HepG2 (cell line): ENCODE measurements around the gene CSE1L. TPM values are rescaled to one million over a fixed set of nuclear protein-coding genes. Genes with fewer than 3 reads are reported as not detected.

Source experiments
- GATAD2A ChIP-seq: IDR thresholded peaks from 2 replicates; pipeline ENCODE4 v1.6.1; 2016
- GRHL1 ChIP-seq: sonication (generic); formaldehyde crosslinking; conservative IDR thresholded peaks from 2 replicates; pipeline ENCODE4 v1.8.0; 2022; ENCODE audit warnings: missing genetic modification reagents
- ISL2 ChIP-seq: sonication (generic); formaldehyde crosslinking; IDR thresholded peaks from 2 replicates; pipeline ENCODE4 v1.5.0; 2020; ENCODE audit warnings: missing genetic modification reagents
- KDM3A ChIP-seq: IDR thresholded peaks from 2 replicates; pipeline ENCODE4 v1.6.1; 2018; ENCODE audit warnings: low read depth, missing compliant biosample characterization
- ZNF567 ChIP-seq: sonication (generic); formaldehyde crosslinking; IDR thresholded peaks from 2 replicates; pipeline ENCODE4 v1.8.1; 2023; ENCODE audit warnings: mild to moderate bottlenecking, missing genetic modification reagents, borderline replicate concordance
- ZNF629 ChIP-seq: sonication (generic); formaldehyde crosslinking; conservative IDR thresholded peaks from 2 replicates; pipeline ENCODE4 v1.5.0; 2020; ENCODE audit warnings: missing genetic modification reagents
- ZNF672 ChIP-seq: sonication (generic); formaldehyde crosslinking; IDR thresholded peaks from 2 replicates; pipeline ENCODE4 v1.8.1; 2022; ENCODE audit warnings: missing genetic modification reagents
- ZNF704 ChIP-seq: sonication (generic); formaldehyde crosslinking; IDR thresholded peaks from 2 replicates; pipeline ENCODE4 v1.8.1; 2023; ENCODE audit warnings: mild to moderate bottlenecking, inconsistent platforms, moderate library complexity, missing genetic modification reagents, borderline replicate concordance
- ZNF792 ChIP-seq: IDR thresholded peaks from 2 replicates; pipeline ENCODE4 v1.6.1; 2016
- polyA plus RNA-seq, 8 experiments: library from polyadenylated mRNA; depleted of rRNA in 3 of 8; stranded (reverse) in 7 of 8; unstranded in 1 of 8; fragments of >200 nt; fragmentation: Illumina TruSeq in 4 of 8; extraction: Trizol in 4 of 8; gene quantifications; 2 replicates each; pipeline versions ENCODE4 v1.2.1 to v1.2.3, GENCODE V29; 2011 to 2016; ENCODE audit warnings: low read depth in 4 of 8, missing spikeins in 1 of 8, mixed read lengths in 1 of 8; ENCODE audit not compliant: insufficient read depth in 1 of 8
- total RNA-seq, 5 experiments: library from RNA; depleted of rRNA; stranded (reverse); fragments of >200 nt; fragmentation: Illumina TruSeq; extraction: Trizol; gene quantifications; 2 replicates each; pipeline ENCODE4 v1.2.3, GENCODE V29; 2016; ENCODE audit warnings: low read depth in 1 of 5
- TF ChIP-seq, protein P1 (sequence below): sonication (generic); formaldehyde crosslinking; IDR thresholded peaks from 2 replicates; pipeline ENCODE4 v1.4.0; 2020; ENCODE audit warnings: mild to moderate bottlenecking, missing genetic modification reagents
- TF ChIP-seq, protein P2 (sequence below): IDR thresholded peaks from 2 replicates; pipeline ENCODE4 v1.6.1; 2012; ENCODE audit warnings: low read length, improper control_type of control experiment
- TF ChIP-seq, protein P3 (sequence below): sonication (generic); formaldehyde crosslinking; IDR thresholded peaks from 2 replicates; pipeline ENCODE4 v1.5.0; 2020; ENCODE audit warnings: mild to moderate bottlenecking, missing genetic modification reagents

The CSE1L gene
- total and polyA plus RNA-seq, 2 of the 13 experiments (the other 11 are each of a cell fraction or from before 2014, with no cell fraction given) = 56.9 to 258 TPM

GRCh38 chr20:49063279-49063678 is 17.2 kb downstream of the CSE1L start (continued):
- TF ChIP-seq ZNF704 (CRISPR knock-in tag) (no peak), GRHL1 (CRISPR knock-in tag) (no peak), ZNF792 (CRISPR knock-in tag) (0 out of 2 replicates have a peak, but pooled peaks have one; percentile 20), KDM3A (no peak), ZNF567 (CRISPR knock-in tag) (no peak), ZNF629 (CRISPR knock-in tag) (no peak), ISL2 (CRISPR knock-in tag) (no peak), GATAD2A (peak; percentile 44; the same call in 1 of the 2 replicates), ZNF672 (CRISPR knock-in tag) (no peak)
- TF ChIP-seq, protein P1, sequence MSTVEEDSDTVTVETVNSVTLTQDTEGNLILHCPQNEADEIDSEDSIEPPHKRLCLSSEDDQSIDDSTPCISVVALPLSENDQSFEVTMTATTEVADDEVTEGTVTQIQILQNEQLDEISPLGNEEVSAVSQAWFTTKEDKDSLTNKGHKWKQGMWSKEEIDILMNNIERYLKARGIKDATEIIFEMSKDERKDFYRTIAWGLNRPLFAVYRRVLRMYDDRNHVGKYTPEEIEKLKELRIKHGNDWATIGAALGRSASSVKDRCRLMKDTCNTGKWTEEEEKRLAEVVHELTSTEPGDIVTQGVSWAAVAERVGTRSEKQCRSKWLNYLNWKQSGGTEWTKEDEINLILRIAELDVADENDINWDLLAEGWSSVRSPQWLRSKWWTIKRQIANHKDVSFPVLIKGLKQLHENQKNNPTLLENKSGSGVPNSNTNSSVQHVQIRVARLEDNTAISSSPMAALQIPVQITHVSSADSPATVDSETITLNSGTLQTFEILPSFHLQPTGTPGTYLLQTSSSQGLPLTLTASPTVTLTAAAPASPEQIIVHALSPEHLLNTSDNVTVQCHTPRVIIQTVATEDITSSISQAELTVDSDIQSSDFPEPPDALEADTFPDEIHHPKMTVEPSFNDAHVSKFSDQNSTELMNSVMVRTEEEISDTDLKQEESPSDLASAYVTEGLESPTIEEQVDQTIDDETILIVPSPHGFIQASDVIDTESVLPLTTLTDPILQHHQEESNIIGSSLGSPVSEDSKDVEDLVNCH (CRISPR knock-in tag) = no peak
- TF ChIP-seq, protein P2, sequence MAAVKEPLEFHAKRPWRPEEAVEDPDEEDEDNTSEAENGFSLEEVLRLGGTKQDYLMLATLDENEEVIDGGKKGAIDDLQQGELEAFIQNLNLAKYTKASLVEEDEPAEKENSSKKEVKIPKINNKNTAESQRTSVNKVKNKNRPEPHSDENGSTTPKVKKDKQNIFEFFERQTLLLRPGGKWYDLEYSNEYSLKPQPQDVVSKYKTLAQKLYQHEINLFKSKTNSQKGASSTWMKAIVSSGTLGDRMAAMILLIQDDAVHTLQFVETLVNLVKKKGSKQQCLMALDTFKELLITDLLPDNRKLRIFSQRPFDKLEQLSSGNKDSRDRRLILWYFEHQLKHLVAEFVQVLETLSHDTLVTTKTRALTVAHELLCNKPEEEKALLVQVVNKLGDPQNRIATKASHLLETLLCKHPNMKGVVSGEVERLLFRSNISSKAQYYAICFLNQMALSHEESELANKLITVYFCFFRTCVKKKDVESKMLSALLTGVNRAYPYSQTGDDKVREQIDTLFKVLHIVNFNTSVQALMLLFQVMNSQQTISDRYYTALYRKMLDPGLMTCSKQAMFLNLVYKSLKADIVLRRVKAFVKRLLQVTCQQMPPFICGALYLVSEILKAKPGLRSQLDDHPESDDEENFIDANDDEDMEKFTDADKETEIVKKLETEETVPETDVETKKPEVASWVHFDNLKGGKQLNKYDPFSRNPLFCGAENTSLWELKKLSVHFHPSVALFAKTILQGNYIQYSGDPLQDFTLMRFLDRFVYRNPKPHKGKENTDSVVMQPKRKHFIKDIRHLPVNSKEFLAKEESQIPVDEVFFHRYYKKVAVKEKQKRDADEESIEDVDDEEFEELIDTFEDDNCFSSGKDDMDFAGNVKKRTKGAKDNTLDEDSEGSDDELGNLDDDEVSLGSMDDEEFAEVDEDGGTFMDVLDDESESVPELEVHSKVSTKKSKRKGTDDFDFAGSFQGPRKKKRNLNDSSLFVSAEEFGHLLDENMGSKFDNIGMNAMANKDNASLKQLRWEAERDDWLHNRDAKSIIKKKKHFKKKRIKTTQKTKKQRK = no peak
- TF ChIP-seq, protein P3, sequence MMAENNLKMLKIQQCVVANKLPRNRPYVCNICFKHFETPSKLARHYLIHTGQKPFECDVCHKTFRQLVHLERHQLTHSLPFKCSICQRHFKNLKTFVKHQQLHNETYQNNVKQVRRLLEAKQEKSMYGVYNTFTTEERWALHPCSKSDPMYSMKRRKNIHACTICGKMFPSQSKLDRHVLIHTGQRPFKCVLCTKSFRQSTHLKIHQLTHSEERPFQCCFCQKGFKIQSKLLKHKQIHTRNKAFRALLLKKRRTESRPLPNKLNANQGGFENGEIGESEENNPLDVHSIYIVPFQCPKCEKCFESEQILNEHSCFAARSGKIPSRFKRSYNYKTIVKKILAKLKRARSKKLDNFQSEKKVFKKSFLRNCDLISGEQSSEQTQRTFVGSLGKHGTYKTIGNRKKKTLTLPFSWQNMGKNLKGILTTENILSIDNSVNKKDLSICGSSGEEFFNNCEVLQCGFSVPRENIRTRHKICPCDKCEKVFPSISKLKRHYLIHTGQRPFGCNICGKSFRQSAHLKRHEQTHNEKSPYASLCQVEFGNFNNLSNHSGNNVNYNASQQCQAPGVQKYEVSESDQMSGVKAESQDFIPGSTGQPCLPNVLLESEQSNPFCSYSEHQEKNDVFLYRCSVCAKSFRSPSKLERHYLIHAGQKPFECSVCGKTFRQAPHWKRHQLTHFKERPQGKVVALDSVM (CRISPR knock-in tag) = peak; percentile 79
